GM08714 (cell line): Measurements from ENCODE around the gene TMEFF2.

ENCODE experiments used
- H3K4me3 ChIP-seq: fragments of 200-500 bp; sonication (Bioruptor generic); 2 replicates; pipeline ENCODE4 v1.5.1; 2014; ENCODE audit warnings: mild to moderate bottlenecking, low read length, inconsistent platforms
- ZNF274 ChIP-seq: IDR thresholded peaks from 2 replicates; pipeline ENCODE4 v1.6.1; 2012; ENCODE audit warnings: mild to moderate bottlenecking, low read depth, low read length

The TMEFF2 gene

DNA sequence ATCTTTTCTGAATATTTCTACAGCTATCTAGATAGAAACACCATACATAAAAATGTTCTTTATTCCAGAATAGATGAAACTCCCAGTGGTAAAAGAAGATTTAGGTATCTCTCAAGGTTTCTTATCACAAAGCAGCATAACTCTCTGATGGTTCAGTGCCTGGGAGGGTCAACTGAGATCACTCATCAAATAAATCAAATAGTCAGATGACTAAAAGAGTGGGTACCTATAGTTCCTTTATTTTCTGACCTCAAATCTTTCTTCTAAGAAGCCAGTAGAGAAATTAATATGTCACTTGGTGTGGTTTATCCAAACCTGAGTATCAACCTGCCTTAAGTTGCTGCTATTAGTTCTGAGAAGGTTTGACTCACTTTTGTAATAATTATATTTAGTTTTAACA is 120.9 kb downstream of the TMEFF2 start:
- H3K4me3 ChIP-seq, result no peak overlapping the region
- TF ChIP-seq ZNF274, result no peak

DNA sequence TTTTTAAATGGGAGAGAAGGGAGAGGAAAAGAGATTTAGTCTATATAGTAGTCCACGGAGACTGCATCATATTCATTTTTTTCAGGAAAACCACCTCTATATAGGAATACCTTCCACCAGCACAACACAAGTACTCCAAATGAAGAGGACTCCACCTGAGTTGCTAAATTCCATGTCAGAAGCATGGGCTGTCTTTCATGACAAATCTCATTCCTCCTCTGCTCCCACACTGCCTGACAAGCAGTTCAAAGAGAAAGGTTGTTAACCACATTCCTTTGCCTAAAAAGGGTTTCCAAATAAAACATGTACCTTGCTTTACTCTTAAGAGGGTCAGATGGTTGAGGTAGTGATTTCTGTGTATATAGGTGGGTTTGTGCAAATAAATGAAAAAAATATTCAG is 122.0 kb downstream of the TMEFF2 start:
- no peak for TF ChIP-seq ZNF274

DNA sequence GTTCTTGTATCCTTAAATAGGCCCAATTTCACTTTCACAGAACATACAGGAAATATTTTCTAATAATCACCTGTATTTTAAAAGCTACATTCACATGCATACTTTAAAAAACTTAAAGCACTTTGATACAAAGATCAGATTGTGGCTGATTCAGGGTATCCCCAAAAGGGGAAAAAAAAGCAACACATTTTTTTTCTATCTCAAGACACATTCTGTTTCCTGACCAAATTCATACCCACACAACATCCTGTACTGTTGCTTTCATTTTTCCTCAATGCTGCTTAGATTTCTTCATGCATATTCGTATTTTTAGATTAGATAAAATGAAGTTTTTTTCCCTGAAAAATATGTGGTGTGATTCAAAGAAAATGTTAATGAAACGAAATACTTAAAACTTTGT is 122.5 kb downstream of the TMEFF2 start:
- no peak for TF ChIP-seq ZNF274
- H3K4me3 ChIP-seq, result no peak overlapping the region

More for the DNA sequence above, 122.0 kb downstream of the TMEFF2 start:
- no peak overlapping the region for H3K4me3 ChIP-seq

GRCh38 chr2:192070099-192070498 is 124.6 kb downstream of the TMEFF2 start:
- H3K4me3 ChIP-seq, result no peak overlapping the region
- TF ChIP-seq ZNF274, result no peak

GRCh38 chr2:192069417-192069816 is 125.3 kb downstream of the TMEFF2 start:
- H3K4me3 ChIP-seq, result no peak overlapping the region
- TF ChIP-seq ZNF274, result no peak

GRCh38 chr2:192068966-192069365 is 125.8 kb downstream of the TMEFF2 start:
- no peak for TF ChIP-seq ZNF274
- H3K4me3 ChIP-seq, result no peak overlapping the region

DNA sequence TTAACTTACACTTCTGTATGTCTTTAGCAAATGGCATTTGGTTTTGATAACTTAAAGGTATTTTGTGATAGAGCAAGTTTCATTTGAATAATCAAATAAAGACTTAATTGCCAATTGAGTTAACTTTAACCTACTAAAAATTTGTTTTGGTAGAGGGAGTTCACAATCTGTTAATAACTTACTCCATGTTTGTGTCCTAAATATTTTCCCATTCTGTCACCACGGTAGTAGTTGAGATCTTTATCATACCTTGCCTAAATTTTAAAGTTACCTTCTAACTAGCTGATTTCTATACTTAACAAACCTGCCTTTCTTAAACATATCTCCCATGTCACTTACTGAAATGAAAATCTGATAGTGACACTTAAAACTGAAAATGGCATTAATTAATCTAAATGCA is 127.1 kb downstream of the TMEFF2 start:
- no peak for TF ChIP-seq ZNF274

DNA sequence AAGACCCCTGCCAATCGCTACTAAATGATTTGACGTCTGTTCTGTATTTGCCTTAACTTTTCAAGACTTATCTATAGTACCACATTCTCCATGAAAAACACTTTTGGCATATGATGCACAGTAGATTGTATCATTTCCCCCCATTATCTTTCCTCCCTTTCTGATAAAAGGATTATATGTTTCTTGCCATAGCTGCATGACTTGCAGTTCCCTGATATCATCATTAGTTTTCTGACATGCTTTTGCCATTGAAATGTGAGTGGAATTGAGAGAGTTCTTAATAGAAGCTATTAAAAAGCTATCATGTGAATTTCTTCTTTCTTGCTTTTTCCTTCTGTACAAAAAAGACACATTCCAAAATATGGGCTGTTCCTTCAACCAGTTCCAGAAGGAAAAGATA is 130.3 kb downstream of the TMEFF2 start:
- H3K4me3 ChIP-seq, result no peak overlapping the region
- no peak for TF ChIP-seq ZNF274

More for the DNA sequence above, 127.1 kb downstream of the TMEFF2 start:
- no peak overlapping the region for H3K4me3 ChIP-seq

GRCh38 chr2:192060161-192060560 is 134.6 kb downstream of the TMEFF2 start:
- no peak overlapping the region for H3K4me3 ChIP-seq
- no peak for TF ChIP-seq ZNF274

DNA sequence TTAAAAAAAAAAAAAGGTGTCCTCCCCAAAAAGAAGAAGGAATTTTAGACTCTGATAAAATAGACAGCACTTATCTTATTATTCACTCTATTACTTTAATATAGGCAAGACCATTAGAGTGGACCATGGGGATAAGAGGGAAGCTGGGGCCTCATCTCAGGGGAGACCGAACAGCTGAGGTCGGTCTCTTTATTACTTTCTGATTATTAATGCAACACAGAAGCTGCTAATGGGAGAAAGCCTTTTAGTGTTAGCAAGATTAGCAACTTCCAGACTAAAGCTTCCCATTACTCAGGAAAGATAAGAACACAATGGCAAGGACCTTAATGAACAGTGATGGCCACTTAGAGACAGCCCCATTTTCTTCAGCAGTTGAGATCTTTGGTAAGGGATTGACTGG is 135.5 kb downstream of the TMEFF2 start:
- no peak overlapping the region for H3K4me3 ChIP-seq
- no peak for TF ChIP-seq ZNF274

GRCh38 chr2:192053921-192054320 is 140.8 kb downstream of the TMEFF2 start:
- H3K4me3 ChIP-seq, result no peak overlapping the region
- TF ChIP-seq ZNF274, result no peak

DNA sequence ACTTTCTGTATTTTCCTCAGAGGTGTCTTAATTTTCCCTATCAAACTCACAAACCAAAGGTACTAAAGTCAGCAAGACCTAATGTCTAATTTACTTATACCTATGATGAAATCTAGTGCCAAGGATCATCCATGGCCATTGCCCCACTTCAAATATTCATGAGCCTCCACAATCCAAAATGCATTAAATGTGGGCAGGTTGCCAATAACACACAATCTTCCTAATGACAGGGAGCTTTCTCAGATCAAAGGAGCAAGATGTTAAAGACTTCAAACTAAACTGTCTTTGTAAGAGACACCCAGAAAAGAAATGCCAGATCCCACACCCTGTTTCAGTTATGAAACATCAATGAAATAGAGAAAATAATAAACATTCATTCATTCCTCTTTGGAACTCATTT is 143.2 kb downstream of the TMEFF2 start:
- no peak for TF ChIP-seq ZNF274

GRCh38 chr2:192049362-192049761 is 145.4 kb downstream of the TMEFF2 start:
- no peak overlapping the region for H3K4me3 ChIP-seq
- TF ChIP-seq ZNF274, result no peak

More for the DNA sequence above, 143.2 kb downstream of the TMEFF2 start:
- H3K4me3 ChIP-seq, result no peak overlapping the region

- TF ChIP-seq ZNF274, result no peak
These were observed 147.2 kb downstream of the TMEFF2 start for GRCh38 chr2:192047315-192048107.

GRCh38 chr2:192044496-192044895 is 150.2 kb downstream of the TMEFF2 start:
- no peak for TF ChIP-seq ZNF274

More at GRCh38 chr2:192047315-192048107, 147.2 kb downstream of the TMEFF2 start:
- H3K4me3 ChIP-seq, result no peak overlapping the region

More at GRCh38 chr2:192044496-192044895, 150.2 kb downstream of the TMEFF2 start:
- no peak overlapping the region for H3K4me3 ChIP-seq
